Hepatocyte (in vitro differentiated cells): ENCODE results near the gene BRMS1L.

Source experiments
- CTCF ChIP-seq: fragments of 200-600 bp; sonication (generic); IDR thresholded peaks from 2 replicates; pipeline ENCODE4 v1.5.1; 2016; ENCODE audit warnings: antibody characterized with exemption, mild to moderate bottlenecking; ENCODE audit not compliant: poor library complexity
- EZH2phosphoT487 ChIP-seq: fragments of 200-600 bp; sonication (generic); IDR thresholded peaks from one replicate; pipeline ENCODE4 v1.6.1; 2018; ENCODE audit warnings: antibody characterized with exemption, mild to moderate bottlenecking, low read depth, moderate library complexity; ENCODE audit not compliant: unreplicated experiment, severe bottlenecking

DNA sequence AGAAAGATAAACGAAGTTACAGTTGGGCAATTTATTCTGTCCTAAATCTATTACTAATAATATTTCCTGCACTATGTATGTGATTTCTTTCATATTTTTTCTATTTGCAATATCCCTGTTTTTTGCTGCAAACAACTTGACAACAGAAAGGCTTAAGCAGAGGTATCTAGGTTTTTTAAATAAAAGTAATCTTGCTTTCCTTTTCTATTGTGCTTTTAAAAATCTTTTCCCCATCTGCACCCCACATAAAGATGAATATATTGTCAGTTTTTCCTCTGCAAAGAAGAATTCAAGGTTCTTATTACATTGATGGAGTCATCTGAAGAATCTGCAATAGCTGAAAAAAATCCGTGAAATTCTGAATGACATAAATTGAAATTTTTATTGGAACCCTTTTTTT, 16.5 kb upstream of the BRMS1L start:
- TF ChIP-seq CTCF (no peak), EZH2phosphoT487 (no peak)
